Fibroblast of the aortic adventitia (primary cell): ENCODE data around the gene KANTR. TPM values are rescaled to one million over a fixed set of nuclear protein-coding genes. Genes with fewer than 3 reads are reported as not detected.
A peak's percentile ranks its signal among the peaks of the same experiment; 100 is the strongest.

ENCODE experiments used
- DNase-seq: peaks from one replicate; pipeline ENCODE4 v3.0.0-alpha.2; 2010; ENCODE audit warnings: low read depth
- H3K4me3 ChIP-seq: 2 replicates; pipeline ENCODE4 v1.5.1; 2011; ENCODE audit warnings: low read depth, mild to moderate bottlenecking, control low read depth, low read length, moderate library complexity
- total RNA-seq: library from RNA; depleted of rRNA; stranded (reverse); fragments of >200 nt; gene quantifications from 2 replicates; pipeline ENCODE4 v1.2.3, GENCODE V29; 2012; ENCODE audit warnings: low replicate concordance
- TF ChIP-seq, protein P1 (sequence below): IDR thresholded peaks from 2 replicates; pipeline ENCODE4 v1.5.1; 2011; ENCODE audit warnings: mild to moderate bottlenecking, low read length, control low read depth, inconsistent platforms; ENCODE audit not compliant: insufficient read depth

Gene KANTR
- total RNA-seq, 1 donor, result 7.2 TPM

- H3K4me3 ChIP-seq, result peak within 1 kb of the TSS; percentile 82
- DNase-seq, result peak; percentile 97
- TF ChIP-seq, protein P1, sequence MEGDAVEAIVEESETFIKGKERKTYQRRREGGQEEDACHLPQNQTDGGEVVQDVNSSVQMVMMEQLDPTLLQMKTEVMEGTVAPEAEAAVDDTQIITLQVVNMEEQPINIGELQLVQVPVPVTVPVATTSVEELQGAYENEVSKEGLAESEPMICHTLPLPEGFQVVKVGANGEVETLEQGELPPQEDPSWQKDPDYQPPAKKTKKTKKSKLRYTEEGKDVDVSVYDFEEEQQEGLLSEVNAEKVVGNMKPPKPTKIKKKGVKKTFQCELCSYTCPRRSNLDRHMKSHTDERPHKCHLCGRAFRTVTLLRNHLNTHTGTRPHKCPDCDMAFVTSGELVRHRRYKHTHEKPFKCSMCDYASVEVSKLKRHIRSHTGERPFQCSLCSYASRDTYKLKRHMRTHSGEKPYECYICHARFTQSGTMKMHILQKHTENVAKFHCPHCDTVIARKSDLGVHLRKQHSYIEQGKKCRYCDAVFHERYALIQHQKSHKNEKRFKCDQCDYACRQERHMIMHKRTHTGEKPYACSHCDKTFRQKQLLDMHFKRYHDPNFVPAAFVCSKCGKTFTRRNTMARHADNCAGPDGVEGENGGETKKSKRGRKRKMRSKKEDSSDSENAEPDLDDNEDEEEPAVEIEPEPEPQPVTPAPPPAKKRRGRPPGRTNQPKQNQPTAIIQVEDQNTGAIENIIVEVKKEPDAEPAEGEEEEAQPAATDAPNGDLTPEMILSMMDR, result no peak
Observed at GRCh38 chrX:53081925-53082772, 11.8 kb upstream of the KANTR start, which contains the start of gene TSPYL2. TSS of gene TSPYL2 (plus strand) at chrX:53082367. CDS start at chrX:53082499, 132 bp downstream.

DNA sequence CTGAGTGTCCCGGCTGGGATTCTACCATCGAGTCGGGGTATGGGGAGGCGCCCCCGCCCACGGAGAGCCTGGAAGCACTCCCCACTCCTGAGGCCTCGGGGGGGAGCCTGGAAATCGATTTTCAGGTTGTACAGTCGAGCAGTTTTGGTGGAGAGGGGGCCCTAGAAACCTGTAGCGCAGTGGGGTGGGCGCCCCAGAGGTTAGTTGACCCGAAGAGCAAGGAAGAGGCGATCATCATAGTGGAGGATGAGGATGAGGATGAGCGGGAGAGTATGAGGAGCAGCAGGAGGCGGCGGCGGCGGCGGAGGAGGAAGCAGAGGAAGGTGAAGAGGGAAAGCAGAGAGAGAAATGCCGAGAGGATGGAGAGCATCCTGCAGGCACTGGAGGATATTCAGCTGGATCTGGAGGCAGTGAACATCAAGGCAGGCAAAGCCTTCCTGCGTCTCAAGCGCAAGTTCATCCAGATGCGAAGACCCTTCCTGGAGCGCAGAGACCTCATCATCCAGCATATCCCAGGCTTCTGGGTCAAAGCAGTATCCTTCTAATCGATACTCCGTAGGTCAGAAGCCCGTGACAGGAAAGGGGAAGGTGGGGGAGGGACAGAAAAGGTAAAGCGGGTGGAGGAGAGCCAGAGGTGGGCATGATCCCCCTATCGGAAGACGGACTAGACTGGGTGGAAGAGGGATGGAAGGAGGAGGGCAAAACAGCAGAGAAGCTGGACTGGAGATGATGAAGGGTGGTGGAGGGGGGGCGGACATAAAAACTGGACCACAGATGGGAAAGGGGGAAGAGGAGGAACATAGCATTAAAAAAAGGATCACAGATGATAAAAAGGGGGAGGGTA, 10.9 kb upstream of the KANTR start:
- TF ChIP-seq, protein P1, result no peak
- no peak for DNase-seq

DNA sequence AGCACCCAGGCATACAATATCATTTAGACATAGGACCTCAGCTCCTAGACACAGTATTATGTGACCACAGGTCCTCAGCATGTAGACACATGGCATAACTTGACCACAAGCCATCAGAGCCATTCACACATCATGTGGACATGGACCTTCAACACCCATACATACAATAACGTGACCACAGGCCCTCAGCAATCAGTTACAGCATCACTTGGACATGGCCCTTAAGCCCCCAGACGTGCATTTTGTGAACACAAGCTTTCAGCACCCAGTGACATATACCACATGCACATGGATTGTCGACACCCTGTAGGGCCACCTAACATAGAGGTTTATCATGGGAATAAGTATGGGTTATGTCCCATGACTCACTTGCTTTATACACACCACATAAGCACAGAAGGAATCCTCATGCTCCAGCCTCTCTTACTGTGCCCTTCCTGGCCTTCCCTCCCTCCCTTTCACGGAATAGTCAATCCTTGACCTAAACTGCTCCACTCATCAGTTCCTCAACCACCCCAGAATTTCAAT, 9.8 kb upstream of the KANTR start:
- TF ChIP-seq, protein P1, result no peak
- H3K4me3 ChIP-seq, result peak overlapping the region; percentile 82
- DNase-seq, result no peak

More for the DNA sequence above, 10.9 kb upstream of the KANTR start:
- H3K4me3 ChIP-seq, result peak overlapping the region; percentile 82

DNA sequence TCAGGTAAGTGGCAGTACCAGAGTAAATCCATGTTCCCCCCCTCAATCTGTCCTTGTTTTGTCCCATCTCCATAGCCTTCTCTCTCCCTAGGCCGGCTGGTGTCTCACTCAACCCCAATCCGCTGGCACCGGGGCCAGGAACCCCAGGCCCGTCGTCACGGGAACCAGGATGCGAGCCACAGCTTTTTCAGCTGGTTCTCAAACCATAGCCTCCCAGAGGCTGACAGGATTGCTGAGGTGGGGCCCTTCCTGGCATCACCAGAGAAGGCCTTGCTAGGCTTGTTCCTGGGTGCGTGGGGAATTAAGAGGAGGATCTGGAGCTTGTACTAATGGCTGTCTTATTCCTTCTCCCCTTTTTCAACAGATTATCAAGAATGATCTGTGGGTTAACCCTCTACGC, 9.1 kb upstream of the KANTR start:
- H3K4me3 ChIP-seq, result no peak overlapping the region
- TF ChIP-seq, protein P1, result no peak
- DNase-seq, result no peak

DNA sequence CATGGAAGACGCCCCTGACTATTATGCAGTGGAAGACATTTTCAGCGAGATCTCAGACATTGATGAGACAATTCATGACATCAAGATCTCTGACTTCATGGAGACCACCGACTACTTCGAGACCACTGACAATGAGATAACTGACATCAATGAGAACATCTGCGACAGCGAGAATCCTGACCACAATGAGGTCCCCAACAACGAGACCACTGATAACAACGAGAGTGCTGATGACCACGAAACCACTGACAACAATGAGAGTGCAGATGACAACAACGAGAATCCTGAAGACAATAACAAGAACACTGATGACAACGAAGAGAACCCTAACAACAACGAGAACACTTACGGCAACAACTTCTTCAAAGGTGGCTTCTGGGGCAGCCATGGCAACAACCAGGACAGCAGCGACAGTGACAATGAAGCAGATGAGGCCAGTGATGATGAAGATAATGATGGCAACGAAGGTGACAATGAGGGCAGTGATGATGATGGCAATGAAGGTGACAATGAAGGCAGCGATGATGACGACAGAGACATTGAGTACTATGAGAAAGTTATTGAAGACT, 8.2 kb upstream of the KANTR start:
- DNase-seq, result no peak
- no peak overlapping the region for H3K4me3 ChIP-seq
- TF ChIP-seq, protein P1, result no peak

GRCh38 chrX:53086464-53086863, 7.5 kb upstream of the KANTR start:
- TF ChIP-seq, protein P1, result no peak
- no peak for DNase-seq

More at GRCh38 chrX:53086464-53086863, 7.5 kb upstream of the KANTR start:
- no peak overlapping the region for H3K4me3 ChIP-seq
